Activated CD4-positive, alpha-beta T cell treated with anti-CD3 and anti-CD28 coated beads for 36 hours (primary cell): ENCODE measurements around the gene TTC28. TPM values are rescaled to one million over a fixed set of nuclear protein-coding genes. Genes with fewer than 3 reads are reported as not detected.

Experiments used
- ATAC-seq: fragments of 200-7000 bp; cut with Tn5 transposase; one replicate; pipeline ENCODE4 v1.10.0; 2021; ENCODE audit warnings: mild to moderate bottlenecking, moderate library complexity
- CTCF ChIA-PET: fragments of 350-600 bp; sonication (Branson Sonifier 250); formaldehyde crosslinking; loops from one replicate; lab custom pipeline; 2021; ENCODE audit warnings: antibody characterized with exemption; lab: Charles Lee
- POLR2A ChIA-PET: fragments of 350-600 bp; sonication (Branson Sonifier 250); formaldehyde crosslinking; loops from one replicate; lab custom pipeline; 2021; ENCODE audit warnings: antibody characterized with exemption, inconsistent platforms; lab: Charles Lee
- DNase-seq: peaks from one replicate; pipeline ENCODE4 v3.0.0-alpha.2; 2020
- H3K27ac Mint-ChIP-seq: one replicate; pipeline ENCODE4 v1.8.0; 2021; ENCODE audit warnings: mixed read lengths
- H3K27me3 Mint-ChIP-seq: one replicate; pipeline ENCODE4 v1.8.0; 2021; ENCODE audit warnings: mixed read lengths
- H3K36me3 Mint-ChIP-seq: one replicate; pipeline ENCODE4 v1.8.0; 2021; ENCODE audit warnings: low read depth, mixed read lengths
- H3K4me1 Mint-ChIP-seq: one replicate; pipeline ENCODE4 v1.8.0; 2021; ENCODE audit warnings: mixed read lengths
- H3K4me3 Mint-ChIP-seq: one replicate; pipeline ENCODE4 v1.8.0; 2021; ENCODE audit warnings: mild to moderate bottlenecking, moderate library complexity, mixed read lengths
- H3K9me3 Mint-ChIP-seq: one replicate; pipeline ENCODE4 v1.8.0; 2021; ENCODE audit warnings: low read depth, mixed read lengths
- intact Hi-C, 2 experiments: fragments of 100-400 bp; cut with DNase I in 1 of 2; cut with micrococcal nuclease in 1 of 2; formaldehyde crosslinking; loops; one replicate each; pipeline versions ENCODE4 v1.14.2 to v1.15.1; 2022 to 2024; cut with DNase I, micrococcal nuclease
- total RNA-seq, 2 experiments: library from RNA; stranded (reverse); gene quantifications; one replicate each; pipeline ENCODE4 v1.2.3, GENCODE V29; 2021

The TTC28 gene
- total RNA-seq, 2 experiments from 2014 or later: 1.0 to 1.4 TPM

GRCh38 chr22:28600546-28601143, 79.0 kb downstream of the TTC28 start:
- intact Hi-C loops: loop anchor here (1.0 to 10.0 kb wide), 6 partner anchors 229 to 645 kb away; no protein-coding TSS in a partner anchor
- ATAC-seq (no peak), DNase-seq (peak; percentile 6)
- no peaks in the 10 kb centered on the region for H3K4me1 Mint-ChIP-seq
- H3K9me3 Mint-ChIP-seq: no peaks in the 10 kb centered on the region
- H3K27me3 Mint-ChIP-seq: peaks cover 5% of the 10 kb centered on the region
- ChIA-PET CTCF (interaction anchor here (0.6 to 3.3 kb wide), 33 partner anchors 7 to 717 kb away, joined by 3 to 60 read pairs (median 4); partner anchors contain the start of gene CCDC117), POLR2A (no interaction called here)
- no peaks in the 10 kb centered on the region for H3K36me3 Mint-ChIP-seq
- no peak overlapping the region for H3K4me3 Mint-ChIP-seq
- no peak overlapping the region for H3K27ac Mint-ChIP-seq

GRCh38 chr22:28599693-28600092, 79.9 kb downstream of the TTC28 start:
- no peak for ATAC-seq
- POLR2A ChIA-PET: no interaction called here
- no peak for DNase-seq
- H3K36me3 Mint-ChIP-seq: no peaks in the 10 kb centered on the region
- intact Hi-C loops: loop anchor here (1.0 to 10.0 kb wide), 7 partner anchors 230 to 715 kb away; no protein-coding TSS in a partner anchor
- H3K27me3 Mint-ChIP-seq: peaks cover 7% of the 10 kb centered on the region
- H3K4me1 Mint-ChIP-seq: no peaks in the 10 kb centered on the region
- no peak overlapping the region for H3K27ac Mint-ChIP-seq
- CTCF ChIA-PET: interaction anchor here (0.6 to 3.3 kb wide), 18 partner anchors 8 to 1332 kb away, joined by 3 to 60 read pairs (median 4); no protein-coding TSS in a partner anchor
- no peak overlapping the region for H3K4me3 Mint-ChIP-seq
- H3K9me3 Mint-ChIP-seq: no peaks in the 10 kb centered on the region

GRCh38 chr22:28597665-28598064, 82.0 kb downstream of the TTC28 start:
- Mint-ChIP-seq H3K9me3 (no peaks in the 10 kb centered on the region), H3K36me3 (no peaks in the 10 kb centered on the region), H3K4me1 (no peaks in the 10 kb centered on the region), H3K27ac (no peak overlapping the region), H3K27me3 (peaks cover 10% of the 10 kb centered on the region), H3K4me3 (no peak overlapping the region)
- CTCF ChIA-PET: no interaction called here
- POLR2A ChIA-PET: no interaction called here
- no peak for DNase-seq
- ATAC-seq: no peak
- intact Hi-C loops: loop anchor here in 1 of 2 experiments (10.0 kb wide), 1 partner anchor 713 kb away; no protein-coding TSS in a partner anchor

- intact Hi-C loops: loop anchor here (1.0 to 10.0 kb wide), 4 partner anchors 153 to 710 kb away; no protein-coding TSS in a partner anchor
- CTCF ChIA-PET: interaction anchor here (0.6 to 2.3 kb wide), 4 partner anchors 98 to 574 kb away, joined by 3 to 12 read pairs (median 4); no protein-coding TSS in a partner anchor
Observed at GRCh38 chr22:28594797-28595462, 84.7 kb downstream of the TTC28 start.

GRCh38 chr22:28594076-28594796, 85.4 kb downstream of the TTC28 start:
- intact Hi-C loops: loop anchor here (1.0 to 10.0 kb wide), 4 partner anchors 152 to 709 kb away; no protein-coding TSS in a partner anchor
- Mint-ChIP-seq H3K27ac (no peak overlapping the region), H3K9me3 (no peaks in the 10 kb centered on the region), H3K36me3 (no peaks in the 10 kb centered on the region), H3K4me1 (no peaks in the 10 kb centered on the region), H3K27me3 (peaks cover 6% of the 10 kb centered on the region), H3K4me3 (no peak overlapping the region)
- no peak for ATAC-seq
- ChIA-PET POLR2A (no interaction called here), CTCF (interaction anchor here (0.5 to 2.1 kb wide), 8 partner anchors 9 to 575 kb away, joined by 3 to 13 read pairs (median 4); no protein-coding TSS in a partner anchor)
- no peak for DNase-seq

More at GRCh38 chr22:28594797-28595462, 84.7 kb downstream of the TTC28 start:
- Mint-ChIP-seq H3K27me3 (peaks cover 6% of the 10 kb centered on the region), H3K4me1 (no peaks in the 10 kb centered on the region), H3K36me3 (no peaks in the 10 kb centered on the region), H3K9me3 (no peaks in the 10 kb centered on the region), H3K27ac (no peak overlapping the region), H3K4me3 (no peak overlapping the region)
- DNase-seq (no peak), ATAC-seq (peak; percentile 65)
- POLR2A ChIA-PET: no interaction called here

- Mint-ChIP-seq H3K36me3 (no peaks in the 10 kb centered on the region), H3K4me3 (no peak overlapping the region), H3K27ac (no peak overlapping the region), H3K27me3 (peaks cover 6% of the 10 kb centered on the region), H3K9me3 (no peaks in the 10 kb centered on the region), H3K4me1 (no peaks in the 10 kb centered on the region)
- ATAC-seq (no peak), DNase-seq (no peak)
- POLR2A ChIA-PET: no interaction called here
- CTCF ChIA-PET: interaction anchor here (0.5 to 2.1 kb wide), 10 partner anchors 14 to 574 kb away, joined by 3 to 13 read pairs (median 4); no protein-coding TSS in a partner anchor
- intact Hi-C loops: loop anchor here in 1 of 2 experiments (5.0 to 10.0 kb wide), 2 partner anchors 151 to 708 kb away; no protein-coding TSS in a partner anchor
Observed at GRCh38 chr22:28593299-28593698, 86.3 kb downstream of the TTC28 start.

GRCh38 chr22:28589102-28589750, 90.4 kb downstream of the TTC28 start:
- no peaks in the 10 kb centered on the region for H3K4me1 Mint-ChIP-seq
- ChIA-PET CTCF (interaction anchor here (0.9 to 1.3 kb wide), 2 partner anchors 12 to 538 kb away, joined by 3 to 4 read pairs; no protein-coding TSS in a partner anchor), POLR2A (no interaction called here)
- no peak for DNase-seq
- H3K27ac Mint-ChIP-seq: no peak overlapping the region
- no peak overlapping the region for H3K4me3 Mint-ChIP-seq
- no peaks in the 10 kb centered on the region for H3K9me3 Mint-ChIP-seq
- no peaks in the 10 kb centered on the region for H3K36me3 Mint-ChIP-seq
- H3K27me3 Mint-ChIP-seq: peaks cover 3% of the 10 kb centered on the region
- intact Hi-C loops: no loop called here
- no peak for ATAC-seq

- DNase-seq (no peak), ATAC-seq (no peak)
- Mint-ChIP-seq H3K27me3 (peaks cover 8% of the 10 kb centered on the region), H3K9me3 (no peaks in the 10 kb centered on the region), H3K36me3 (no peaks in the 10 kb centered on the region), H3K4me3 (no peak overlapping the region), H3K4me1 (no peaks in the 10 kb centered on the region), H3K27ac (no peak overlapping the region)
- ChIA-PET POLR2A (no interaction called here), CTCF (interaction anchor here (1.7 kb wide), 1 partner anchor 15 kb away, joined by 5 read pairs; no protein-coding TSS in a partner anchor)
- intact Hi-C loops: no loop called here
Observed at GRCh38 chr22:28585324-28585723, 94.3 kb downstream of the TTC28 start.

- no peak overlapping the region for H3K27ac Mint-ChIP-seq
- ChIA-PET CTCF (interaction anchor here (0.8 kb wide), 1 partner anchor 248 kb away, joined by 4 read pairs; no protein-coding TSS in a partner anchor), POLR2A (no interaction called here)
- no peaks in the 10 kb centered on the region for H3K36me3 Mint-ChIP-seq
- no peaks in the 10 kb centered on the region for H3K4me1 Mint-ChIP-seq
- no peaks in the 10 kb centered on the region for H3K9me3 Mint-ChIP-seq
- ATAC-seq: no peak
- H3K27me3 Mint-ChIP-seq: peaks cover 8% of the 10 kb centered on the region
- H3K4me3 Mint-ChIP-seq: no peak overlapping the region
- no peak for DNase-seq
- intact Hi-C loops: no loop called here
Observed at GRCh38 chr22:28582806-28583205, 96.8 kb downstream of the TTC28 start.

GRCh38 chr22:28581016-28581415, 98.6 kb downstream of the TTC28 start:
- H3K27ac Mint-ChIP-seq: no peak overlapping the region
- ATAC-seq: no peak
- no peak for DNase-seq
- H3K9me3 Mint-ChIP-seq: no peaks in the 10 kb centered on the region
- H3K36me3 Mint-ChIP-seq: no peaks in the 10 kb centered on the region
- POLR2A ChIA-PET: no interaction called here
- intact Hi-C loops: no loop called here
- H3K4me3 Mint-ChIP-seq: no peak overlapping the region
- CTCF ChIA-PET: interaction anchor here (1.0 kb wide), 1 partner anchor 250 kb away, joined by 3 read pairs; no protein-coding TSS in a partner anchor
- H3K27me3 Mint-ChIP-seq: peaks cover 16% of the 10 kb centered on the region
- no peaks in the 10 kb centered on the region for H3K4me1 Mint-ChIP-seq
